ENCODE results near the gene GAD1.

GRCh38 chr2:170821531-170822289, 5.0 kb downstream of the GAD1 start:
- TF ChIP-seq CREB1 (IDR thresholded peaks at IDR 0.05; ENCODE audit: low read depth) (no peak), MAX (IDR thresholded peaks at IDR 0.05) (no peak), EP300 (IDR thresholded peaks at IDR 0.05; ENCODE audit: borderline replicate concordance) (no peak), REST (IDR thresholded peaks at IDR 0.05; ENCODE audit: low read depth) (no peak), ZBTB7A (IDR thresholded peaks at IDR 0.05; ENCODE audit: low read depth) (no peak), EGR1 (IDR thresholded peaks at IDR 0.05) (no peak), TCF12 (IDR thresholded peaks at IDR 0.05; ENCODE audit: low read depth) (no peak), TAF1 (IDR thresholded peaks at IDR 0.05; ENCODE audit: low read depth) (no peak), TEAD4 (IDR thresholded peaks at IDR 0.05) (no peak), RAD21 (IDR thresholded peaks at IDR 0.05; ENCODE audit: low read depth) (no peak), CEBPB (IDR thresholded peaks at IDR 0.05) (no peak)
- TF ChIP-seq, protein P1, sequence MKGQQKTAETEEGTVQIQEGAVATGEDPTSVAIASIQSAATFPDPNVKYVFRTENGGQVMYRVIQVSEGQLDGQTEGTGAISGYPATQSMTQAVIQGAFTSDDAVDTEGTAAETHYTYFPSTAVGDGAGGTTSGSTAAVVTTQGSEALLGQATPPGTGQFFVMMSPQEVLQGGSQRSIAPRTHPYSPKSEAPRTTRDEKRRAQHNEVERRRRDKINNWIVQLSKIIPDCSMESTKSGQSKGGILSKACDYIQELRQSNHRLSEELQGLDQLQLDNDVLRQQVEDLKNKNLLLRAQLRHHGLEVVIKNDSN (IDR thresholded peaks at IDR 0.05) = no peak
